Measurements from ENCODE around the gene TBC1D3I.
"Not testable (repeated sequence)": the region's sequence is repeated elsewhere in the genome, so short reads cannot be mapped to it uniquely, and the experiment has no call there.

TBC1D3I gene

GRCh38 chr17:36264470-36264869 lies at the start of gene TBC1D3I:
TBC1D3I (minus strand) TSS chr17:36264570; CDS start chr17:36262985, 1,585 bp downstream.
- DNase-seq (ENCODE audit: low spot score), result not testable (repeated sequence)

DNA sequence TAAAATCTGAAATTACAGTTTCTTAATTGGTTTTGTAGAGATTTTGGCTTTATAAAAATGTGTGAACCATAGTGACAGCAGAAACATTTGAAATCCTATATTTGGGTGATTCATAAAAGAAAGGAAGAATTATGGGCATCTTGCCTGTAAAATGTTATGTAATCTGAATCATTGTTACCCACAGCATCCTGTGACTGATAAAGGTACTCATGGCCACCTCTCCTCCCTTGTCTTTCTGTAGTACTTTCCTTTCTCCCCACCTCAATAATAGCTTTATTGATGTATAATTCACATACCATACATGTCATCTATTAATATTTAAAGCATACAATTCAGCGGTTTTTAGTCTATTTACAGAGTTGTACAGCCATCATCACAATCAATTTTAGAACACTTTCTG lies 30.8 kb upstream of the TBC1D3I start:
- not testable (repeated sequence) for DNase-seq (ENCODE audit: low spot score)

DNA sequence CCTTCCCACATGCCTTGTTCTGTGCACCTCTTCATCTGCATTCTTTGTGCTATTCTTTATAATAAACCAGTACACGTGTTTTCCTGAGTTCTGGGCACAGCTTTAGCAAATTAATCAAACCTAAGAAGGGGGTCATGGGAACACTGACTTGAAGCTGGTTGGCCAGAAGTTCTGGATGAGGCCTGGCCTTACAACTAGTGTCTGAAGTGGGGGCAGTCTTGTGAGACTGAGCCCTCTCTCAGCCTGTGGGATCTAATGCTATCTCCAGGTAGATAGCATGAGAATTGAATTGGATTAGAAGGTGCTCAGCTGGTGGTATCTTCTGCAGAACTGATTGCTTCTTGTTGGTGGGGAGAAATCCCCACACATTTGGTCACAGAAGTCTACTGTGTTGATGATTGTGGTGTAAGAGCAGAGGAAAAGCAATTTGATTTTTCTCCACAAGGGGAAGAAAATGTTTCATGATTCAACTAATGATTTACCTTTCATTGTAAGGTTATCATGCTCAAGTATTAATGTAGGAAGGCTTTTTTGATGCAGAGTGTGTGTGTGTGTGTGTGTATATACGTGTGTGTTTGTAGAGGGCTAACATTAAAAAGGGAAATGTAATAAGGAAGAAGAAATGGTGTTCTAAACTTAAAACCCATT lies 25.7 kb upstream of the TBC1D3I start:
- DNase-seq (ENCODE audit: low spot score), result not testable (repeated sequence)

GRCh38 chr17:36284219-36284618 lies 19.8 kb upstream of the TBC1D3I start:
- DNase-seq (ENCODE audit: low spot score), result not testable (repeated sequence)

DNA sequence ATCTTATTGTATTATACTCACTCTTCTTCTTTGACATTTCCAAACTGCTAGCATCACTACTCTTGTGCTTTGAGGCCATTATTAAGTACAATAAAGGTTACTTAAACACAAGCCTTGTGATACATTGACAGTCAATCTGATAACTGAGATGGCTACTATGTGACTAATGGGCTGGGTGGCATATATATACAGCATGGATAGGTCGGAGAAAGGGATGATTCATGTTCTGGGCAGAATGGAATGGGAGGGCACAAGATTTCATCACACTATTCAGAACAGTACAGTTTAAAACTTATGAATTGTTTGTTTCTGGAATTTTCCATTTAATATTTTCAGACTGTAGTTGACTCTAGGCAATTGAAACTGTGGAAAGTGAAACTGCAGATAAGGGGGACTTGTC lies 18.9 kb upstream of the TBC1D3I start:
- not testable (repeated sequence) for DNase-seq (ENCODE audit: low spot score)

DNA sequence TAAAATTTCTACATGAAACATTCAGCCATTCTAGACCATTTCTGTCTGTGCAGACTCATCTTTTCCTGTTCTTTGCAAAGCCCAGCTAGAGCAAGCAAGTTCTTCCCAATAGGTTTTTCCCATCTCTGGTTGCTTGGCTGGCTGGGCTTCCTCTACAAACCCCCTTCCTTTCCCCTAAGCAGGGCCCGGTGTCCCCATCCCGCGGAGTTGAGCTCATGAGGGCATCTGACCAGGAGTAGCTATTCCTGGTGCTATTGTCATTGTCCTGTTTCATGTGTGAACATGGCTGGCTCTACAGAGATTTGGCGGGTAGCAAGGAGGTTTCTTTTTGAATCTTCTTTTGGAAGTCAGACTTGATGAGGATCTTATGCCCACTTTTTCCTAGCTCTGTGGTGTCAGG lies 22.3 kb downstream of the TBC1D3I start:
- not testable (repeated sequence) for DNase-seq (ENCODE audit: low spot score)

- not testable (repeated sequence) for DNase-seq (ENCODE audit: low spot score)
These were observed 34.7 kb downstream of the TBC1D3I start for GRCh38 chr17:36229644-36230043.

GRCh38 chr17:36222967-36223366 lies 41.4 kb downstream of the TBC1D3I start:
- not testable (repeated sequence) for DNase-seq (ENCODE audit: low spot score)

- not testable (repeated sequence) for DNase-seq (ENCODE audit: low spot score)
These were observed 42.7 kb downstream of the TBC1D3I start for GRCh38 chr17:36221581-36222100.

DNA sequence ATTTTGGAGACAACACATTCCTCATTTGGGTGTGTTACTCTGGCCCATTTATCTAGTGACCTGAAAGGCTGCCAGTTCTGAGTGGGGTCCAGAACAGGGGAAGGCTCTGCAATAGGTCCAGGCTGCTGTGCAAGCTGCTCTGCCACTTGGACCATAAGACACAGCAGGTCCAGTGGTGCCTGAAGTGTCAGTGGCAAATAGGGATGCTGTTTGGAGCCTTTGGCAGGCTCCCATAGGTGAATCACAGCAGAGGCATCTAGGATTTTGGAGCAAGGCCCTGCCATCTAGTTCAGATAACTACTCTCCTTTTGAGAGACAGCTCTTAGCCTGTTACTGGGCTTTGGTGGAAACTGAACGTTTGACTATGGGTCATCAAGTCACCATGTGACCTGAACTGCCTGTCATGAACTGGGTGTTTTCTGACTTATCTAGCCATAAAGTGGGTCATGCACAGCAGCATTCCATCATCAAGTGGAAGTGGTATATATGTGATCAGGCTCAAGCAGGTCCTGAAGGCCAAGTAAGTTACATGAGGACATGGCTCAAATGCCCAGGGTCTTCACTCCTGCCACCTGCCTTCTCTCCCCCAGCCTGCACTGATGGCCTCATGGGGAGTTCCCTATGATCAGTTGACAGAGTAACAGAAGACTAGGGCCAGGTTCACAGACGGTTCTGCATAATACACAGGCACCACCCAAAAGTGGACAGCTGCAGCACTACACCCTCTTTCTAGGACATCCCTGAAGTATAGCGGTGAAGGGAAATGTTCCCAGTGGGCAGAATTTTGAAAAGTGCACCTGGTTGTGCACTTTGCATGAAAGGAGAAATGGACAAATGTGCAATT lies 43.4 kb downstream of the TBC1D3I start:
- DNase-seq (ENCODE audit: low spot score), result not testable (repeated sequence)

GRCh38 chr17:36219556-36219955 lies 44.8 kb downstream of the TBC1D3I start:
- DNase-seq (ENCODE audit: low spot score), result not testable (repeated sequence)

DNA sequence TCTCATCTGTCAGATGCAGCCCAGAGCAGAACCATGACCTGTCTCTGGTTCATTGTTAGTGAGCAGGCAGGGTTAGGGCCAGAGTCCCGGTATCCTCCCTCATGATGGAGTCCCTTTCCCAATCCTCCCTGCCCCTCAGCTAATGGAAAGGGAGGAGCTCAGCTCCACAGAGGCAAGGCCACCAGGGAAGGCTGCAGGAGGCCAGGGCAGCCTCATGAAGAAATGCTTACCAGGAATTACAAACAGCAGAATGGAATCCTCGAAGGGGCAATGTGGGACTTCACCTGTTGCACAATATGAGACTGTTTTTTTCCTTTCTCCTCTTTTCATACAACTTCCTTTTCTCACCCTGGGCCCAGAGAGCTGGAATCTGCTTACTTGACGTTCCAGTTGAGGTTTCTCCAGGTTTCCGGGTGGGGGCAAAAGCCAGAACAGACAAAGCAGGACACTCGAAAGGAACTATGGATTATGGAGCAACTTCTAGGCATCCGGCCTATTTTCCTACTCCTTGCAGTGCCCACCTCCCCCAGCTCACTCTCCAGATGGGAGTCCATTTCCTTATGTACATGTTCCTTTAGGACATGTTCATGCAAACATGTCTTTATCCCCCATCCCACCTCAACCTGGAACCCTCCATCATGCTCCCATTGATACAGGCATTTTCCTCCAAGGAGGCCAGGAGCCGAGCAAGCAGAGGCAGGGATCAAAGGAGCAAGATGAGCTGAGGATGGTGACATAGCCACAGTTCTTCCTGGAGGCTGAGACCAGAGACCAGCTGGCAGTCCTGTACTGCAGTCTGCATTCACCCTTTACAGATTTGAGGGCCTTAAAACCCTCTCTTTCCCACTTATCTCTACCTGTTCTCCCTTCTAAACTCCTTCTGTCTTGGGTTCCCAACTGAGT lies 48.7 kb downstream of the TBC1D3I start:
- DNase-seq (ENCODE audit: low spot score), result not testable (repeated sequence)

- DNase-seq (ENCODE audit: low spot score), result no peak
These were observed 49.5 kb downstream of the TBC1D3I start for GRCh38 chr17:36214918-36215317.

- no peak for DNase-seq (ENCODE audit: low spot score)
These were observed 50.7 kb downstream of the TBC1D3I start for GRCh38 chr17:36213695-36214094.

DNA sequence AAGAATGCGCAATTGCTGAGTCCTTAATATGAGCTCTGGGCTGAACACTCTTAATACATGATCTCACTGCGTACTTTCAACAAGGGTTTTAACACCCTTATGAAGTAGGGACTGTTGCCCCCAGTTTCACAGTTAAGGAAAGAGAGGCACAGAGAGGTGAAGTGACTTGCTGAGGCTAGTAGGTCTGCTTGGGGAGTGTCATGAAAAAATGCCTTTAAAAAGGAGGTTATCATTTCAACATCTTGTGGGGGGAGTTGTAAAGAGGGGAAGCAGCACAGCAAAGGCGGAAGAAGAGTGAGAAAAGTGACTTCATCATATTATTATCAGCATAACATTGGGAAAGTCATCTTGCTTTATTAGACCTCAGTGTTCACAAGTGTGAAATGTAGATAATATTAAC lies 51.4 kb downstream of the TBC1D3I start:
- DNase-seq (ENCODE audit: low spot score), result no peak

DNA sequence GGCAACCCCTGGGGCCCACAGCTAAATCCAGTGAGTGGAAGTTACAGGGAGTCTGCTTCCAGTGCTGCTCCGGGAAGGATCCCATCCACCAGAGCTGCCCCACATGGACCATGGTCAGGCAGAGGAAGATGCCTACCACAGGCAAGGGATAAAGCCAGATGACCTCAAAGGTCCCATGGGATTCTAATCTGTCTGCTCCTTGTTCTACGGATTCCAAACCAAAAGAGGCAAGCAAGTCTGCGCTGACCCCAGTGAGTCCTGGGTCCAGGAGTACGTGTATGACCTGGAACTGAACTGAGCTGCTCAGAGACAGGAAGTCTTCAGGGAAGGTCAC lies 52.1 kb downstream of the TBC1D3I start:
- DNase-seq (ENCODE audit: low spot score), result no peak

DNA sequence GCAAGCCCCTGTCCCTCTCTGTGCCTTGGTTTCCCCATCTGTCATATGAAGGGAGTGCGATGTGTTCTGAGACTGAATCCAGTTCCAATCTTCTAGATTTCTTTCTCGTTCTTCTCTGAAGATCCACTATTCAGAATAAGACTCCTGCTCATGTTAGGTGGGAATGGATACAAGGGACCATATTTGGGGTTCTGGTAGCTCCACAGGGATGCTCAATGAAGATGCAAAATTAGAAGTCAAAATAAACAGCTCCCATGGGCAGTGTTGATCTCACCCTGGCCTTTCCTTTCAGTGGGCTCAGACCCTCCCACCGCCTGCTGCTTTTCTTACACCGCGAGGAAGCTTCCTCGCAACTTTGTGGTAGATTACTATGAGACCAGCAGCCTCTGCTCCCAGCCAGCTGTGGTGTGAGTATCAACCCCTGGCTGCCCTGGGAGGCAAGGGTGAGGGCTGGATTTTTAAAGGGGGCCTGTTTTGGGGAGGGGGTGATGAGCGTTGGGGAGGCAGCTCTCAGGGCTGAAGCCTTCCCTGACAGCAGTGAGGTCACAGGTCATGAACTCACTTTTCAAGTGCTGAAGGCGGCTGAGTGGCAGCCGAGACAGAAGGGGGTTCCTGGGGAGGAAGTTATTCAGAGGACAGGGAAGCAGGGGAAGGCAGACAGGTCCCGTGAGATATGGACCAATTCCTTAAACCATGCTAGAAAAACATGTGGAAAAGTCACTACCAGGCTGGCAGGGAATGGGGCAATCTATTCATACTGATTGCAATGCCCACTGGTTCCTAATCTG lies 52.7 kb downstream of the TBC1D3I start:
- not testable (repeated sequence) for DNase-seq (ENCODE audit: low spot score)

DNA sequence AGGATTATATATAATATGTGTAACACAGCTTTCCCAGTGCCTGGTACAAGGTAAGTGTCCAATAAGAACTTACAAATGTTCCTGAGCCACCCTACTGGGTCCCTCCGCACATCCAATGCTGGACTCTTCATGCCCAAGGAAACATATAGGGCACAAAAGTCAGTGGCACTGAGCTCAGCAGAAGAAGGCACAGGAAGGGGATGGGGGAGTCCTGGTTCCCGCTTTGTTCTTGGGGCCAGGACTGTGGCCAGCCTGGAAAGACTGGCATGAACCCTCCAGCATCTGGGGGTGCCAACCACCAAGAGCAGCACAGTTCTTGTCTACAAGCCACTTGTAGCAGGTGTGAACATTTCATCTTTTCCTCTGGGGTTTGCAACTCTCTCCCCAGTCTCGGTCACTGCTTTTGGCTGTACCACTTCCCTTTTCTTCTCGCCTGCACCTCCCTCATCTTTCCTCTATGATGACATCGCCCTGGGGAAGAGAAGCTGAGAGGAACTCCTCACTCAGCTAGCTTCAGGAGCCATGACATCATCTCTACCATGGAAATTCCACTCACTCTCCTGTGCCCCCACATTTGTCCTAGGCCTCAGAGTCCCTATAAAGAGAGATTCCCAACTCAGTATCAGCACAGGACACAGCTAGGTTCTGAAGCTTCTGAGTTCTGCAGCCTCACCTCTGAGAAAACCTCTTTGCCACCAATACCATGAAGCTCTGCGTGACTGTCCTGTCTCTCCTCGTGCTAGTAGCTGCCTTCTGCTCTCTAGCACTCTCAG lies 53.7 kb downstream of the TBC1D3I start, which contains the start of gene CCL4L2:
TSS of gene CCL4L2 (plus strand) at position 625 of the 773 bp plus-strand sequence.
- DNase-seq (ENCODE audit: low spot score), result not testable (repeated sequence)

DNA sequence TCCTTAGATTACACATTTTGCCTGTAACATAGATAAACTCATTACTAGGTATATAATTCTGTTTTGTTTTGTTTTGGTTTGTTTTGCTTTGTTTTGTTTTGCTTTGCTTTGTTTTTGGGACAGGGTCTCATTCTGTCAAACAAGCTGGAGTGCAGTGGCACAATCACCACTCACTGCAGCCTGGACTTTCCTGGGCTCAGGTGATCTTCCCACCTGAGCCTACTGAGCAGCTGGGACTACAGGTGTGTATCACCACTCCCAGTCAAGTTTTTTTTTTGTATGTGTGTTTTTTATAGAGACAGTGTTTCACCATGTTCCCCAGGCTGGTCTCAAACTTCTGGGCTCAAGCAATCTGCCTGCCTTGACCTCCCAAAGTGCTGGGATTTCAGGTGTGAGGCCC lies 54.8 kb downstream of the TBC1D3I start:
- no peak for DNase-seq (ENCODE audit: low spot score)

DNA sequence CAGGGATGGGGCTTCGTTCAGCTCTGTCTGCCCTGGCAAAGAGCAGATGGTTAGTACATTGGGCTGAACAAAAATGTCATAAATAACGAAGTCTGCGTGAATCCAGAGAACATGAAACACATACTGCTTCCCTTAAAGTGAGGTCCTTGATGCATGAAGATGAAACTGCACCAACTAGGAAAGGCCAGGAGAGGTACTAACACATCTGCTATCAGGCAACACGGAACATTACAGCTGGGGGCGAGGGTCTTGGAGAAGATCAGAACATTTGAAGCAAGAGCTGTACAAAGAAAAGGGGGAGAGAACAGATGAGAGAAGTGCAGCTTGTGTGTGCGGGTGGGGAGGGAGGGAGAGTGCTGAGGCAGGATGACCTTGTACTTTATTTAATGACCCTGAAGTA lies 57.0 kb downstream of the TBC1D3I start:
- not testable (repeated sequence) for DNase-seq (ENCODE audit: low spot score)

Data from SW480 (cell line).